Heart left ventricle (tissue), 13 donors: ENCODE results near the gene GGA2.

Source experiments
- CTCF ChIP-seq, 12 donors: fragments of 200-600 bp; sonication (generic) in 4 of 12; IDR thresholded peaks; one replicate each; pipeline versions ENCODE4 v1.5.0 to v1.8.0; 2018 to 2022; ENCODE audit warnings: antibody characterized with exemption in 12 of 12, mild to moderate bottlenecking in 5 of 12
- POLR2A ChIP-seq, 2 donors: fragments of 450-650 bp; IDR thresholded peaks; one replicate each; pipeline ENCODE4 v1.6.1; 2017; ENCODE audit warnings: antibody characterized with exemption in 2 of 2, mild to moderate bottlenecking in 2 of 2, moderate library complexity in 2 of 2
- donor health status: ischemic (EF 13 %, LVEDD 7.1; RV severe dilation, severe dysfunction).
- donor health status: DM: no; HTN: yes; CAD: no.
- donor health status: DM: no; HTN: no; CAD: no.
- donor health status: ischemic (EF 25% LVEDD 6.9; RV normal size, moderate dysfunction).
- donor health status: ischemic (EF 25% LVEDD 5.7; RV mildly dilated, moderate dysfunction).
- donor health status: ischemic (EF 35%, LVEDD 5.7; RV mildly dilated, moderate dysfunction).
- donor health status: nonischemic (EF 11% LVEDD 7.7; RV severe dilation, severe dysfunction).
- donor health status: DM: yes; HTN: yes; CAD: no.
- donor health status: PGD.
- donor health status: ischemic (EF 29% LVEDD 5.4; RV normal size, mild dysfunction).
- donor health status: nonischemic (EF 23%, LVEDD 6.1; RV moderate dilation, normal function).

- TF ChIP-seq CTCF (IDR thresholded peaks at IDR 0.05) (no peak), POLR2A (IDR thresholded peaks at IDR 0.05) (no peak)
These were observed 24.9 kb upstream of the GGA2 start for GRCh38 chr16:23534868-23535860.
